ENCODE results near the gene MSRB1. TPM values are rescaled to one million over a fixed set of nuclear protein-coding genes. Genes with fewer than 3 reads are reported as not detected.

The MSRB1 gene
- total RNA-seq, 1 experiment from 2014 or later = 18.3 TPM

DNA sequence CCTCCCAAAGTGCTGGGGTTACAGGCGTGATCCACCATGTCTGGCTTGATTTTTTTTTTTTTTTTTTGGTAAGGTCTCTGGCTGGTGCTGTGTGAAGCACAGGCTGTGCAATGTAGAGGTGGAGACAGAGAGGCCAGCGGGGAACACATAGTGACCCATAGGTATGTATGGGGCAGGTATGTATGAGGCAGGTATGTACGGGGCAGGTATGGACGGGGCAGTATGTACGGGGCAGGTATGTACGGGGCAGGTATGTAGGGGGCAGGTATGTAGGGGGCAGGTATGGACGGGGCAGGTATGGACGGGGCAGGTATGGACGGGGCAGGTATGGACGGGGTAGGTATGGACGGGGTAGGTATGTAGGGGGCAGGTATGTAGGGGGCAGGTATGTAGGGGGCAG lies 6.5 kb upstream of the MSRB1 start:
- Histone ChIP-seq H3K36me3 (ENCODE audit: control insufficient read depth in 1 of 2, insufficient read depth in 2 of 2, low read length in 2 of 2) (no peaks in the 10 kb centered on the region), H3K9me3 (ENCODE audit: control insufficient read depth in 1 of 2, insufficient read depth in 1 of 2, low read depth in 1 of 2, low read length in 2 of 2) (no peaks in the 10 kb centered on the region), H3K27me3 (ENCODE audit: insufficient read depth, low read length) (no peaks in the 10 kb centered on the region), H3K4me1 (ENCODE audit: control insufficient read depth in 1 of 2, insufficient read depth in 2 of 2, low read length in 2 of 2) (peaks cover 0 to 2% of the 10 kb centered on the region in 2 experiments; a peak in 3 of 4 replicates), H3K4me2 (ENCODE audit: low read length) (no peak overlapping the region), H2AFZ (ENCODE audit: low read depth, low read length, poor library complexity, severe bottlenecking) (no peak overlapping the region), H4K20me1 (ENCODE audit: insufficient read depth) (no peaks in the 10 kb centered on the region), H3K9ac (ENCODE audit: low read length) (no peak overlapping the region), H3K79me2 (ENCODE audit: insufficient read depth, low read length) (no peaks in the 10 kb centered on the region), H3K4me3 (replicated peaks in 1 of 2; ENCODE audit: low read depth in 1 of 2, low read length in 2 of 2) (no peak overlapping the region), H3K27ac (ENCODE audit: low read depth, low read length) (no peak overlapping the region), H3K9me2 (ENCODE audit: insufficient read depth) (no peaks in the 10 kb centered on the region)
- intact Hi-C loops (cut with micrococcal nuclease) = no loop called here
- ChIA-PET POLR2A (interaction anchor here (1.0 to 1.1 kb wide), 2 partner anchors 15 kb away, joined by 3 to 4 read pairs; partner anchors contain the start of gene RPS2), CTCF (interaction anchor here (0.6 kb wide), 1 partner anchor 137 kb away, joined by 3 read pairs; no protein-coding TSS in a partner anchor), RAD21 (ENCODE audit: low non-redundant PET in 1 of 2, low total read pairs in 2 of 2, uncharacterized antibody in 2 of 2, unreplicated experiment in 2 of 2) (no interaction called here)
- no peak for TF ChIP-seq ZNF274 (IDR thresholded peaks at IDR 0.05; ENCODE audit: low read depth, low read length)
- TF ChIP-seq, protein P1, sequence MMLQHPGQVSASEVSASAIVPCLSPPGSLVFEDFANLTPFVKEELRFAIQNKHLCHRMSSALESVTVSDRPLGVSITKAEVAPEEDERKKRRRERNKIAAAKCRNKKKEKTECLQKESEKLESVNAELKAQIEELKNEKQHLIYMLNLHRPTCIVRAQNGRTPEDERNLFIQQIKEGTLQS (IDR thresholded peaks at IDR 0.05) = no peak
- no peak for TF ChIP-seq SRF (IDR thresholded peaks at IDR 0.05; ENCODE audit: low read depth)
- TF ChIP-seq, protein P2, sequence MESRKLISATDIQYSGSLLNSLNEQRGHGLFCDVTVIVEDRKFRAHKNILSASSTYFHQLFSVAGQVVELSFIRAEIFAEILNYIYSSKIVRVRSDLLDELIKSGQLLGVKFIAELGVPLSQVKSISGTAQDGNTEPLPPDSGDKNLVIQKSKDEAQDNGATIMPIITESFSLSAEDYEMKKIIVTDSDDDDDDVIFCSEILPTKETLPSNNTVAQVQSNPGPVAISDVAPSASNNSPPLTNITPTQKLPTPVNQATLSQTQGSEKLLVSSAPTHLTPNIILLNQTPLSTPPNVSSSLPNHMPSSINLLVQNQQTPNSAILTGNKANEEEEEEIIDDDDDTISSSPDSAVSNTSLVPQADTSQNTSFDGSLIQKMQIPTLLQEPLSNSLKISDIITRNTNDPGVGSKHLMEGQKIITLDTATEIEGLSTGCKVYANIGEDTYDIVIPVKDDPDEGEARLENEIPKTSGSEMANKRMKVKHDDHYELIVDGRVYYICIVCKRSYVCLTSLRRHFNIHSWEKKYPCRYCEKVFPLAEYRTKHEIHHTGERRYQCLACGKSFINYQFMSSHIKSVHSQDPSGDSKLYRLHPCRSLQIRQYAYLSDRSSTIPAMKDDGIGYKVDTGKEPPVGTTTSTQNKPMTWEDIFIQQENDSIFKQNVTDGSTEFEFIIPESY (IDR thresholded peaks at IDR 0.05; ENCODE audit: extremely low read depth, insufficient replicate concordance, low read length) = no peak
- no peak for TF ChIP-seq FOSL1 (IDR thresholded peaks at IDR 0.05; ENCODE audit: low read depth)
- TF ChIP-seq POLR2A (IDR thresholded peaks at IDR 0.05; ENCODE audit: borderline replicate concordance, extremely low read depth, insufficient read depth, insufficient read length) = no peak
- TF ChIP-seq SP1 (IDR thresholded peaks at IDR 0.05; ENCODE audit: low read depth) = no peak
- TF ChIP-seq RAD21 (IDR thresholded peaks at IDR 0.05; ENCODE audit: low read depth) = no peak
- TF ChIP-seq TCF7L2 (IDR thresholded peaks at IDR 0.05; ENCODE audit: borderline replicate concordance, extremely low read depth, insufficient read depth, insufficient read length) = no peak
- no peak for TF ChIP-seq YY1 (IDR thresholded peaks at IDR 0.05; ENCODE audit: extremely low read depth, insufficient replicate concordance, low read depth, low read length)
- TF ChIP-seq SIN3A (IDR thresholded peaks at IDR 0.05; ENCODE audit: low read depth) = no peak
- no peak for TF ChIP-seq EZH2 (IDR thresholded peaks at IDR 0.05)
- no peak for TF ChIP-seq CBX3 (IDR thresholded peaks at IDR 0.05; ENCODE audit: low read depth)
- TF ChIP-seq, protein P3, sequence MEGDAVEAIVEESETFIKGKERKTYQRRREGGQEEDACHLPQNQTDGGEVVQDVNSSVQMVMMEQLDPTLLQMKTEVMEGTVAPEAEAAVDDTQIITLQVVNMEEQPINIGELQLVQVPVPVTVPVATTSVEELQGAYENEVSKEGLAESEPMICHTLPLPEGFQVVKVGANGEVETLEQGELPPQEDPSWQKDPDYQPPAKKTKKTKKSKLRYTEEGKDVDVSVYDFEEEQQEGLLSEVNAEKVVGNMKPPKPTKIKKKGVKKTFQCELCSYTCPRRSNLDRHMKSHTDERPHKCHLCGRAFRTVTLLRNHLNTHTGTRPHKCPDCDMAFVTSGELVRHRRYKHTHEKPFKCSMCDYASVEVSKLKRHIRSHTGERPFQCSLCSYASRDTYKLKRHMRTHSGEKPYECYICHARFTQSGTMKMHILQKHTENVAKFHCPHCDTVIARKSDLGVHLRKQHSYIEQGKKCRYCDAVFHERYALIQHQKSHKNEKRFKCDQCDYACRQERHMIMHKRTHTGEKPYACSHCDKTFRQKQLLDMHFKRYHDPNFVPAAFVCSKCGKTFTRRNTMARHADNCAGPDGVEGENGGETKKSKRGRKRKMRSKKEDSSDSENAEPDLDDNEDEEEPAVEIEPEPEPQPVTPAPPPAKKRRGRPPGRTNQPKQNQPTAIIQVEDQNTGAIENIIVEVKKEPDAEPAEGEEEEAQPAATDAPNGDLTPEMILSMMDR (IDR thresholded peaks at IDR 0.05 in 2 of 3, conservative IDR thresholded peaks at IDR 0.05 in 1 of 3; ENCODE audit: borderline replicate concordance in 1 of 3, insufficient read depth in 1 of 3, low read depth in 2 of 3, low read length in 2 of 3) = no peak
- no peak for TF ChIP-seq EGR1 (IDR thresholded peaks at IDR 0.05; ENCODE audit: low read depth)
- no peak for TF ChIP-seq ELF1 (IDR thresholded peaks at IDR 0.05; ENCODE audit: borderline replicate concordance, low read depth)
- ATAC-seq (no peak), DNase-seq (ENCODE audit: low read depth, low spot score) (no peak)
- BruUV-seq (replicated peaks) = no TSS peak

Data from HCT116 (cell line).